IPS DF 19.7 (cell line): ENCODE measurements around the gene KRTAP5-8.
A peak's percentile ranks its signal among the peaks of the same experiment; 100 is the strongest.
"Not testable (repeated sequence)": the region's sequence is repeated elsewhere in the genome, so short reads cannot be mapped to it uniquely, and the experiment has no call there.

ENCODE experiments used
- DNase-seq: peaks from one replicate; pipeline ENCODE4 v3.0.0-alpha.2; 2013; ENCODE audit warnings: low read depth, low spot score

Gene KRTAP5-8

GRCh38 chr11:71572811-71573210 is 35.0 kb downstream of the KRTAP5-8 start:
- DNase-seq = no peak

DNA sequence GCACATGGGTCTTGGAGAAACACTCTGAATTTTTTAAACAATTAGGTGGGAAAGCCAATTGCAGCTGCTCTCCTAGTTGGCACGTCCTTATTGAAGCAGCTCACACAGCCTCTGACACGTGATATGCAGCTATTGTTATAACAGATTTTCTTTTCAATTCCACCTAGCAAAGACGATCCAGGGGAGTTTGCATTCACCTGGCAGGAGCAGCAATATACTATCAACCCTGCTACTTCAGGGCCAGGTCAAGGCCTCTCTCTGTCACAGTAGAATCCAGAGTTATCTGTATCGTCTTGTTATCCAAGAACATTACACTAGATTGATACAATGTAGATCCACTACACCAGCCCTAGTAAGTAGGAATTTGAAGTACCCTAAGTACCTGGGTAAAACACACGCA is 36.6 kb downstream of the KRTAP5-8 start:
- no peak for DNase-seq

- no peak for DNase-seq
Observed at GRCh38 chr11:71575723-71576424, 38.0 kb downstream of the KRTAP5-8 start.

DNA sequence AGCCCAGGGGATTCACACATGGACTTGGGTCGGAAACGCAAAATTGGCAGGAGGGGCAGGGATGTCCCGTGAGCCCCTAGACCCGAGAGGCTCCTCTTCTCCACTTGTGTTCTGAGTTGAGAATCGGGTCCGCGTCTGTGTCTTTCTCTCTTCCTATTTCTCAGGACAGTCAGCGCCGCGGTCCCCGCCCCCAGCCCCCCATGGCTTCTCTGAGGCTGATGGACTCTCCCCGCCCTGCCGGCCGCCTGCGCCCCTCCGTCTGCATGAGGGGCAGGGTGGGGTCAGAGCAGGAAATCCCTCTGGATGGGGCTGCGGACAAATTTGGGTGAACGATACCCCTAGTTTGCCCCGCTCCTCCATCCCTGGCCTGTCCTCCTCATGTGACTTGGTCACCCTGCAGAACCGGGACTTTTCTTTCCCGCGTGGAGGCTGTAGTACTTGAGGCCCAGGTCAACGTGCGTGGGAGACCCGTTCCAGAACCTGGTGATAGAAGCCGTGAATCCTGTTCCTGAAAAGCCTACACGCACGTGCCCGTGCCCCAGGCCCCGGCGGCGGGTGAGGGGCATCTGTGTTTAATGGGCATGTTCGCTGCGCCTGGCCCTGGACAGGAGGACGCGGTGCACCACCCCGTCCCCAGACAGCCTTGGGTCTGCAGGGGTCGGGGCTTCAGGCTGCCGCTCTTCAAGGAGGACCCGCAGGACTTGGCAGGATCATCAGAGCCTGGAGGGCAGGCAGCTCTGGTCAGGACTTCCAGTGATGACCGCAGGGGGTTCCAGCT is 39.1 kb downstream of the KRTAP5-8 start:
- not testable (repeated sequence) for DNase-seq

DNA sequence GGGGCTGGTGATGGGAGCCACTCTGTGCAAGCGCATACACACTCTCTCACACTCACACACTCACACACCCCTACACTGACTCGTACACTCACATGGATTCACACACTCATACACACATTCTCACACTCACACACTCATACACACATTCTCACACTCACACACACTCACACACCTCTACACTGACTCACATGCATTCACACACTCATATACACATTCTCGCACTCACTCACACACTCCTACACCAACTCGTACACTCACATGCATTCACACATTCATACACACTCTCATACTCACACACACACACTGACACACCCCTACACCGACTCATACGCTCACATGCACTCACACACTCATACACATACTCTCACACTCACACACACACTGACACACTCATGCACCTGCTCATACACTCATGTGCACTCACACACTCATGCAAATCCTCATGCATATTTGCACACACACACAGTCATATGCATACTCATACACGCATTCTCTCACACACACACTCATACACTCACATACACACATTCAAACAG is 39.7 kb downstream of the KRTAP5-8 start:
- no peak for DNase-seq

DNA sequence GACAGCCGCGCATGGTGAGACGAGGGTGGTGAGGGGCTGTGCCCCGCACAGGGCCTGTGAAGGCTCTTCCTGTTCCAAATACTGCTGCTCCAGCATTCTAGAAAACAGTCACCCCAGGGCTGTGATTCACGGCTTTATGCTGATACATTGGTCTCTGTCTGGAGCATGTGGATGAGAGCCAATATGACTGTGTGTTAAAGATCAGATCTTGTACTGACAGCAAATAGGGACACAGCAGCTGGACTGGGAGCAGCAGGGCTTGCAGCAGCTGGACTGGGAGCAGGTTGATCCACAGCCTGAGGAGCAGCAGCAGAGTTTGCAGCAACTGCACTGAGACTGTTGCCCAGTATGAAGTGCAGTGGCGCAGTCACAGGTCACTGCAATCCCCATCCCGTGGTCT is 41.7 kb downstream of the KRTAP5-8 start:
- not testable (repeated sequence) for DNase-seq

DNA sequence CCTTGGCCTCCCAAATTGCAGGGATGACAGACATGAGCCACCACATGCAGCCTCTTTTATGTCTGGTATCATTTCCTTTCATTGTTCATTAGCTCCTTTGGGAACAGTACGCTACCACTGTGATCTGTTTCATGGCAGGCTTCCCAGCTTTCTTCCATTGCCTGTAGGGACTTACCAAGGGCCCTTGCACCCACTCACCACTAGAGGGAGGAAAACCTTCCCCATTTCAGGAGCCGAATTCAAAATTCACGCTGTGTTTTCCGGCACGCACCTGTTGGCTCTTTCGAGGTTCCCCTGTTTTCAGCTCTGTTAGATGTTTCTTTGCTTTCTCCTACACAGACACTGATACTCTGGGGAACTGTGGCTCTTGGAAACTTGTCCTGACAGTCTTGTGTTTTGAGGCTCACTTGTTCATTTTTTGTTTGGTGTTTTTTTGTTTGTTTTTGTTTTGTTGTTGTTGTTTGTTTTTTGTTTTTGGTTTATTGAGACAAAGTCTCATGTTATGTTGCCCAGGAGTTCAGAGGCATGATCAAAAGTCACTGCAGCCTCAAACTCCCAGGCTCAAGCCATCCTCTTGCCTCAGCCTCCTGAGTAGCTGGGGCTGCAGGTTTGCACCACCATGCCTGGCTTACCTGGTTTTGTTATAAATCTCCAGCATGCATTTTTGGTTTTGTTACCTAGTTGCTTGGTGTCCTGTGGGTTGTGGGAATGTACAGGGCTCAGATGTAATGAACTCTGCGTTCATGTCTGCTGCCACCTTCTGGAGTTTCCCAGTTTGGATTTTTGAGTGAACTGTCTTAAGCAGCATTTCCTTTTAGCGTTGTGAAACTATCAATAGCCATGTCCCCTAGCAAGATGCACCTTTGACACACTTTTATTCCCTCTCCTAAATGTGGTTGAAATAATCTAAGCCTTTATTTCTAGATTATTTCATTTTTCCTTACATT is 42.5 kb downstream of the KRTAP5-8 start:
- peak; percentile 9 for DNase-seq

- DNase-seq = no peak
Observed at GRCh38 chr11:71581826-71582225, 44.0 kb downstream of the KRTAP5-8 start.

GRCh38 chr11:71582309-71582895 is 44.6 kb downstream of the KRTAP5-8 start, which contains the start of gene KRTAP5-11:
KRTAP5-11 (minus strand) TSS chr11:71582875; CDS start chr11:71582837, 38 bp downstream.
- DNase-seq = no peak

DNA sequence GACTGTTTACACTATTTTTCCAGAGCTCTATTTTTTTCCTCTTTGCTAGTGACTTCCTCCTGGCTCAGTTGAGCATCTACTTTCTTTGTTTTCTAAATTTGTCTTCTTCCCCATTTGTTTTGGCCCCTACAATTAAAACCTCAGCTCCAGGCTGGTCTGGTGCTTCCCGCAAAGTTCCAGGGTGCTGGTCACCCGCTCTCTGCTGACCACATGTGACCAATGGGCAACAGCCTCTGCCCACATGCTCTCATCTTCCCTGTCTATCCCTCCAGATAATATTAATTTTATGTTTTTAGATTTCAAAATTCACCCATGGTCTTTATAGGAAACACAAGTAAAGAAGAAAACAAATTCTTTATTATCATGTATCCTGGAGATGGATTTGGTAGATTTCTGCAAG is 45.1 kb downstream of the KRTAP5-8 start:
- DNase-seq = not testable (repeated sequence)

GRCh38 chr11:71585673-71586072 is 47.8 kb downstream of the KRTAP5-8 start:
- DNase-seq = not testable (repeated sequence)

- not testable (repeated sequence) for DNase-seq
Observed at GRCh38 chr11:71588314-71588713, 50.5 kb downstream of the KRTAP5-8 start.
